SK-N-SH (cell line): Measurements from ENCODE around the gene COX6A1. TPM values are rescaled to one million over a fixed set of nuclear protein-coding genes. Genes with fewer than 3 reads are reported as not detected.

ENCODE experiments used
- CTCF ChIA-PET: fragments of 300-600, 350-600 bp; formaldehyde crosslinking; extraction: SDS; loops from one replicate; lab custom pipeline; 2021; lab: Yijun Ruan, JAX
- POLR2A ChIA-PET: fragments of 350-600 bp; sonication (Branson Sonifier 250); formaldehyde crosslinking; extraction: SDS; loops from one replicate; lab custom pipeline; 2020; ENCODE audit warnings: antibody characterized with exemption, inconsistent platforms; lab: Yijun Ruan, JAX
- DNase-seq: peaks from one replicate; pipeline ENCODE4 v3.0.0; 2012
- H2AFZ ChIP-seq: fragments of 200-600 bp; sonication (generic); 2 replicates; pipeline ENCODE4 v1.8.1; 2016; ENCODE audit warnings: antibody characterized with exemption, mild to moderate bottlenecking, low read depth
- H3F3A ChIP-seq: fragments of 200-600 bp; sonication (generic); replicated peaks from 2 replicates; pipeline ENCODE3; 2016; ENCODE audit warnings: antibody characterized with exemption, mild to moderate bottlenecking; ENCODE audit not compliant: insufficient read depth
- H3K27ac ChIP-seq, 2 experiments: fragments of 200-500 bp in 1 of 2; fragments of 200-600 bp in 1 of 2; sonication (Bioruptor generic) in 1 of 2; sonication (generic), shearing (Covaris generic) in 1 of 2; 2 replicates each; pipeline versions ENCODE4 v1.5.1 to v1.6.1; 2014 to 2016; ENCODE audit warnings: low read depth in 2 of 2, inconsistent platforms in 1 of 2, low read length in 1 of 2, mild to moderate bottlenecking in 1 of 2, mixed read lengths in 1 of 2
- H3K27me3 ChIP-seq: fragments of 200-600 bp; sonication (generic), shearing (Covaris generic); 2 replicates; pipeline ENCODE4 v1.6.1; 2016; ENCODE audit warnings: mixed run types; ENCODE audit not compliant: insufficient read depth
- H3K36me3 ChIP-seq, 2 experiments: fragments of 200-500 bp in 1 of 2; fragments of 200-600 bp in 1 of 2; sonication (Bioruptor generic) in 1 of 2; sonication (generic) in 1 of 2; replicated peaks in 1 of 2; 2 replicates each; pipeline versions ENCODE3 to v1.5.1; 2014 to 2016; ENCODE audit warnings: low read length in 1 of 2, mild to moderate bottlenecking in 1 of 2; ENCODE audit not compliant: insufficient read depth in 2 of 2, control insufficient read depth in 1 of 2
- H3K4me1 ChIP-seq, 2 experiments: fragments of 200-500 bp in 1 of 2; fragments of 200-600 bp in 1 of 2; sonication (Bioruptor generic) in 1 of 2; sonication (generic), shearing (Covaris generic) in 1 of 2; 2 replicates each; pipeline versions ENCODE4 v1.5.1 to v1.6.1; 2014 to 2016; ENCODE audit warnings: low read depth in 1 of 2, low read length in 1 of 2, mixed run types in 1 of 2; ENCODE audit not compliant: insufficient read depth in 2 of 2, control insufficient read depth in 1 of 2
- H3K4me2 ChIP-seq: fragments of 200-600 bp; sonication (generic), shearing (Covaris generic); 2 replicates; pipeline ENCODE4 v1.6.1; 2017; ENCODE audit warnings: mixed run types
- H3K4me3 ChIP-seq, 2 experiments: fragments of 200-500 bp in 1 of 2; fragments of 200-600 bp in 1 of 2; sonication (Bioruptor generic) in 1 of 2; sonication (generic), shearing (Covaris generic) in 1 of 2; 2 replicates each; pipeline versions ENCODE4 v1.5.1 to v1.8.1; 2014 to 2016; ENCODE audit warnings: low read depth in 2 of 2, inconsistent platforms in 1 of 2, low read length in 1 of 2, mild to moderate bottlenecking in 1 of 2, mixed read lengths in 1 of 2, moderate library complexity in 1 of 2
- H3K79me2 ChIP-seq: fragments of 200-600 bp; sonication (generic); 2 replicates; pipeline ENCODE4 v1.8.1; 2017; ENCODE audit warnings: mild to moderate bottlenecking; ENCODE audit not compliant: insufficient read depth
- H3K9ac ChIP-seq: fragments of 200-600 bp; sonication (generic); 2 replicates; pipeline ENCODE4 v1.6.1; 2017; ENCODE audit warnings: mixed run types
- H3K9me2 ChIP-seq: fragments of 200-600 bp; sonication (generic); 2 replicates; pipeline ENCODE4 v1.6.1; 2017; ENCODE audit warnings: mixed run types
- H3K9me3 ChIP-seq: fragments of 200-600 bp; sonication (generic); 2 replicates; pipeline ENCODE4 v1.6.1; 2017; ENCODE audit warnings: mixed run types, mild to moderate bottlenecking, moderate library complexity
- H4K20me1 ChIP-seq: fragments of 200-600 bp; sonication (generic); 2 replicates; pipeline ENCODE4 v1.6.1; 2017; ENCODE audit warnings: mild to moderate bottlenecking, mixed run types; ENCODE audit not compliant: insufficient read depth
- CTCF ChIP-seq: fragments of 200-600 bp; sonication (generic); IDR thresholded peaks from 2 replicates; pipeline ENCODE4 v1.6.1; 2017; ENCODE audit warnings: antibody characterized with exemption, mild to moderate bottlenecking, moderate library complexity
- ELF1 ChIP-seq: IDR thresholded peaks from 2 replicates; pipeline ENCODE4 v1.4.0; 2012
- FOXJ3 ChIP-seq: sonication (generic); formaldehyde crosslinking; IDR thresholded peaks from 2 replicates; pipeline ENCODE4 v1.5.1; 2020; ENCODE audit warnings: mild to moderate bottlenecking, missing genetic modification reagents
- GATA2 ChIP-seq: sonication (generic); formaldehyde crosslinking; IDR thresholded peaks from 2 replicates; pipeline ENCODE4 v1.5.0; 2020; ENCODE audit warnings: mild to moderate bottlenecking, missing genetic modification reagents
- RAD21 ChIP-seq: IDR thresholded peaks from 2 replicates; pipeline ENCODE4 v1.6.1; 2012; ENCODE audit warnings: mild to moderate bottlenecking, low read length
- RCOR1 ChIP-seq: fragments of 150-350 bp; IDR thresholded peaks from 2 replicates; pipeline ENCODE4 v1.6.1; 2017; ENCODE audit warnings: antibody characterized with exemption, low read length
- RFX5 ChIP-seq: IDR thresholded peaks from 2 replicates; pipeline ENCODE4 v1.6.1; 2012; ENCODE audit warnings: mild to moderate bottlenecking, improper control_type of control experiment, low read length
- SMC3 ChIP-seq: IDR thresholded peaks from 2 replicates; pipeline ENCODE4 v1.6.1; 2012; ENCODE audit warnings: low read depth, low read length, improper control_type of control experiment
- USF1 ChIP-seq: IDR thresholded peaks from 2 replicates; pipeline ENCODE4 v1.4.0; 2012; ENCODE audit warnings: low read depth, borderline replicate concordance
- WGBS: methylation state at CpG from one replicate; pipeline ENCODE4 v1.1.6; 2017; ENCODE audit warnings: low lambda C conversion rate; 5-methylcytosine and 5-hydroxymethylcytosine counted together
- polyA plus RNA-seq, 3 experiments: library from polyadenylated mRNA; depleted of rRNA; stranded (reverse); fragments of >200 nt; gene quantifications; 2 replicates each; pipeline ENCODE4 v1.2.3, GENCODE V29; 2012

Gene COX6A1
- polyA plus RNA-seq, 1 of the 3 experiments (the other 2 are of a cell fraction): 1,199 TPM

GRCh38 chr12:120465756-120466155 lies 27.8 kb downstream of the COX6A1 start (continued):
- TF ChIP-seq RCOR1 (no peak), ELF1 (no peak), USF1 (no peak), RFX5 (no peak), SMC3 (no peak), FOXJ3 (CRISPR knock-in tag) (no peak)
- TF ChIP-seq, all 33 proteins: peak for 0

GRCh38 chr12:120466560-120467315 lies 28.8 kb downstream of the COX6A1 start:
- peak overlapping the region; percentile 7; the same call in 1 of the 2 replicates for H3K4me2 ChIP-seq

More at GRCh38 chr12:120466560-120467315, 28.8 kb downstream of the COX6A1 start:
- H2AFZ ChIP-seq: no peak overlapping the region
- peak; percentile 16 for DNase-seq
- H3K79me2 ChIP-seq: peaks cover 87% of the 10 kb centered on the region
- H3K4me1 ChIP-seq: peaks cover 0 to 8% of the 10 kb centered on the region in 2 experiments; a peak in 1 of 4 replicates
- WGBS: 66% methylated on average over 7 of the region's 8 CpGs
- ChIA-PET CTCF (interaction anchor here (0.7 to 5.3 kb wide), 12 partner anchors 8 to 113 kb away, joined by 3 to 52 read pairs (median 4); partner anchors contain the start of genes COX6A1 and DYNLL1), POLR2A (interaction anchor here (1.1 kb wide), 1 partner anchor 29 kb away, joined by 4 read pairs; the partner anchor contains the start of gene DYNLL1)
- H3K4me3 ChIP-seq: no peak overlapping the region
- H3F3A ChIP-seq: peaks cover 29% of the 10 kb centered on the region
- H3K9ac ChIP-seq: no peak overlapping the region
- no peaks in the 10 kb centered on the region for H3K27me3 ChIP-seq
- H3K27ac ChIP-seq: no peak overlapping the region
- no peaks in the 10 kb centered on the region for H3K9me2 ChIP-seq
- H3K9me3 ChIP-seq: no peaks in the 10 kb centered on the region
- H4K20me1 ChIP-seq: peaks cover 52% of the 10 kb centered on the region
- TF ChIP-seq CTCF (peak; percentile 69), RAD21 (peak; percentile 51), SMC3 (peak; percentile 39), GATA2 (no peak)
- H3K36me3 ChIP-seq: peaks cover 41 to 45% of the 10 kb centered on the region in 2 experiments
